Measurements from ENCODE around the gene ZFR. TPM values are rescaled to one million over a fixed set of nuclear protein-coding genes. Genes with fewer than 3 reads are reported as not detected.

The ZFR gene
- total RNA-seq, 3 donors from 2014 or later: 44.0 to 73.3 (median 44.7) TPM

GRCh38 chr5:32343058-32343672, 101.4 kb downstream of the ZFR start:
- no peaks in the 10 kb centered on the region for H3K36me3 ChIP-seq (ENCODE audit: low read depth)
- ATAC-seq: no peak
- H3K4me3 ChIP-seq: no peak overlapping the region
- H3K4me1 ChIP-seq (ENCODE audit: low read depth): no peaks in the 10 kb centered on the region
- DNase-seq: no peak
- TF ChIP-seq, protein P1, sequence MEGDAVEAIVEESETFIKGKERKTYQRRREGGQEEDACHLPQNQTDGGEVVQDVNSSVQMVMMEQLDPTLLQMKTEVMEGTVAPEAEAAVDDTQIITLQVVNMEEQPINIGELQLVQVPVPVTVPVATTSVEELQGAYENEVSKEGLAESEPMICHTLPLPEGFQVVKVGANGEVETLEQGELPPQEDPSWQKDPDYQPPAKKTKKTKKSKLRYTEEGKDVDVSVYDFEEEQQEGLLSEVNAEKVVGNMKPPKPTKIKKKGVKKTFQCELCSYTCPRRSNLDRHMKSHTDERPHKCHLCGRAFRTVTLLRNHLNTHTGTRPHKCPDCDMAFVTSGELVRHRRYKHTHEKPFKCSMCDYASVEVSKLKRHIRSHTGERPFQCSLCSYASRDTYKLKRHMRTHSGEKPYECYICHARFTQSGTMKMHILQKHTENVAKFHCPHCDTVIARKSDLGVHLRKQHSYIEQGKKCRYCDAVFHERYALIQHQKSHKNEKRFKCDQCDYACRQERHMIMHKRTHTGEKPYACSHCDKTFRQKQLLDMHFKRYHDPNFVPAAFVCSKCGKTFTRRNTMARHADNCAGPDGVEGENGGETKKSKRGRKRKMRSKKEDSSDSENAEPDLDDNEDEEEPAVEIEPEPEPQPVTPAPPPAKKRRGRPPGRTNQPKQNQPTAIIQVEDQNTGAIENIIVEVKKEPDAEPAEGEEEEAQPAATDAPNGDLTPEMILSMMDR (IDR thresholded peaks at IDR 0.05): no peak
- intact Hi-C loops (cut with DNase I, micrococcal nuclease): no loop called here
- H3K9me3 ChIP-seq: peaks cover 27% of the 10 kb centered on the region

GRCh38 chr5:32342656-32343055, 101.9 kb downstream of the ZFR start:
- ATAC-seq: no peak
- DNase-seq: no peak
- Histone ChIP-seq H3K4me1 (ENCODE audit: low read depth) (no peaks in the 10 kb centered on the region), H3K9me3 (peaks cover 27% of the 10 kb centered on the region), H3K4me3 (no peak overlapping the region), H3K36me3 (ENCODE audit: low read depth) (no peaks in the 10 kb centered on the region)
- TF ChIP-seq, protein P1 (IDR thresholded peaks at IDR 0.05): no peak
- intact Hi-C loops (cut with DNase I, micrococcal nuclease): no loop called here

DNA sequence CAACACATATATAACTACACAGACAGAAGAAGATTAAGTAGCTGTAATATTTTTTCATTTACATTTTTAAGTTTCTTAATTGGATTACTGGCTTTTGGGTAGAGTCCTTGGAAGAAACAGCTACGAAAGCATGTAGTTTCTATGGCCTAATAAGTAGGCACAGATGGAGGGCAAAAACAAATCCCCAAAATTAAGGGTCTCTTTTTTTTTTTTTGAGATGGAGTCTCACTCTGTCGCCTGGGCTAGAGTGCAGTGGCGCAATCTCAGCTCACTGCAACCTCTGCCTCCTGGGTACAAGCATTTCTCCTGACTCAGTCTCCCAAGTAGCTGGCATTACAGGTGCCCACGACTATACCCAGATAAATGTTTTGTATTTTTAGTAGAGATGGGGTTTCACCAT, 104.7 kb downstream of the ZFR start:
- no peak overlapping the region for H3K4me3 ChIP-seq
- H3K9me3 ChIP-seq: peaks cover 27% of the 10 kb centered on the region
- DNase-seq: no peak
- intact Hi-C loops (cut with DNase I, micrococcal nuclease): no loop called here
- H3K36me3 ChIP-seq (ENCODE audit: low read depth): no peaks in the 10 kb centered on the region
- no peak for ATAC-seq
- TF ChIP-seq, protein P1 (IDR thresholded peaks at IDR 0.05): no peak
- H3K4me1 ChIP-seq (ENCODE audit: low read depth): no peaks in the 10 kb centered on the region

DNA sequence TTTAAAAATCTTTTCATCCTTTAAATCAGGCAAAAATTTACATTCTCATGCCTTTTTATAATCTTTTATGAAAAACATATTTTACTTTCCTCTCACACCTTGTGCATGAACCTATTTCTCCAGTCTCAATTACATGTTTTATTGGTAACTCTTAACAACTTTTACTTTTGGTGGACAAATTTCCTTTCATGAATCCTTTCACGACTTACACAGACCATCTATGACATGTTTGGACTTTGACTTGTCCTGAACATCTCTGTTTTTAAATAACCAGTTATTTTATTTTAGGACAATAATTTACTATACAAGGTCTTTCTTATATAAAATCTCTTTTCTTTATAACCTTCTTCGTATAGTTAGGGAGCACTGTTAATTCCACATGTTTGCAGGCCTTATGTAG, 105.3 kb downstream of the ZFR start:
- no peak overlapping the region for H3K4me3 ChIP-seq
- TF ChIP-seq, protein P1 (IDR thresholded peaks at IDR 0.05): no peak
- H3K9me3 ChIP-seq: peaks cover 27% of the 10 kb centered on the region
- H3K4me1 ChIP-seq (ENCODE audit: low read depth): no peaks in the 10 kb centered on the region
- DNase-seq (no peak), ATAC-seq (no peak)
- no peaks in the 10 kb centered on the region for H3K36me3 ChIP-seq (ENCODE audit: low read depth)
- intact Hi-C loops (cut with DNase I, micrococcal nuclease): no loop called here

GRCh38 chr5:32332966-32333365, 111.6 kb downstream of the ZFR start:
- ATAC-seq (peak; percentile 10), DNase-seq (no peak)
- intact Hi-C loops (cut with DNase I, micrococcal nuclease): no loop called here
- Histone ChIP-seq H3K9me3 (no peaks in the 10 kb centered on the region), H3K4me1 (ENCODE audit: low read depth) (peaks cover 10% of the 10 kb centered on the region), H3K36me3 (ENCODE audit: low read depth) (no peaks in the 10 kb centered on the region), H3K4me3 (no peak overlapping the region)
- TF ChIP-seq, protein P1 (IDR thresholded peaks at IDR 0.05): no peak

DNA sequence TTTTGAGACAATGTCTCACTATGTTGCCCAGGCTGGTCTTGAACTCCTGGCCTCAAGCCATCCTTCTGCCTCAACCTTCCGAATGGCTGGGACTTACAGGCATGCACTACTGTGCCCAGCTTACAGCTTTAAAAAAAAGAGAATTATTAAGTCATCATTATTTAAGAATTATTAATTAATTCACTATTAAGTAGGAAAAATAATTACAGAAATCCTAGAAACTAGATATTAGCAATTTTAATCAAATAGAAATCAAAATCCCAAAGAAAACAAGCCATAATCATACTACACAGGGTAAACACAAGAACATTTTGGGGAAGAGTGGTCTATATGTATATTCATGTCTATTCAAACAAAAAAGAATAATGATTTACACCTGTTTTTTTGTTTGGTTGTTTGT, 112.2 kb downstream of the ZFR start:
- no peaks in the 10 kb centered on the region for H3K9me3 ChIP-seq
- TF ChIP-seq, protein P1 (IDR thresholded peaks at IDR 0.05): no peak
- H3K36me3 ChIP-seq (ENCODE audit: low read depth): no peaks in the 10 kb centered on the region
- H3K4me1 ChIP-seq (ENCODE audit: low read depth): peaks cover 10% of the 10 kb centered on the region
- DNase-seq (no peak), ATAC-seq (no peak)
- H3K4me3 ChIP-seq: no peak overlapping the region
- intact Hi-C loops (cut with DNase I, micrococcal nuclease): no loop called here
